ENCODE measurements around the gene XAB2. TPM values are rescaled to one million over a fixed set of nuclear protein-coding genes. Genes with fewer than 3 reads are reported as not detected.

The XAB2 gene
- total and polyA plus RNA-seq, 2 experiments from 2014 or later: 27.5 to 81.5 TPM

- Histone ChIP-seq H3K36me3 (no peaks in the 10 kb centered on the region), H3K27me3 (no peaks in the 10 kb centered on the region), H3K27ac (no peak overlapping the region), H3K4me3 (no peak overlapping the region), H3K4me1 (ENCODE audit: low read depth) (no peaks in the 10 kb centered on the region), H3K9me3 (ENCODE audit: low read depth) (no peaks in the 10 kb centered on the region)
- DNase-seq (ENCODE audit: low read depth in 1 of 2, low spot score in 1 of 2): peak in 1 of 2 donors; percentile 38
- TF ChIP-seq CTCF (IDR thresholded peaks at IDR 0.05; ENCODE audit: low read depth, low read length): no peak
These were observed 23.7 kb downstream of the XAB2 start for GRCh38 chr19:7605490-7606222.

GRCh38 chr19:7603919-7604318 is 25.4 kb downstream of the XAB2 start:
- Histone ChIP-seq H3K27me3 (no peaks in the 10 kb centered on the region), H3K4me1 (ENCODE audit: low read depth) (no peaks in the 10 kb centered on the region), H3K36me3 (no peaks in the 10 kb centered on the region), H3K9me3 (ENCODE audit: low read depth) (no peaks in the 10 kb centered on the region), H3K4me3 (no peak overlapping the region), H3K27ac (no peak overlapping the region)
- peak in 1 of 2 donors; percentile 43 for DNase-seq (ENCODE audit: low read depth in 1 of 2, low spot score in 1 of 2)
- TF ChIP-seq CTCF (IDR thresholded peaks at IDR 0.05; ENCODE audit: low read depth, low read length): no peak

- no peak for TF ChIP-seq CTCF (IDR thresholded peaks at IDR 0.05; ENCODE audit: low read depth, low read length)
- no peaks in the 10 kb centered on the region for H3K9me3 ChIP-seq (ENCODE audit: low read depth)
These were observed 26.3 kb downstream of the XAB2 start for GRCh38 chr19:7602935-7603497.

GRCh38 chr19:7602240-7602934 is 27.0 kb downstream of the XAB2 start:
- Histone ChIP-seq H3K27me3 (peaks cover 7% of the 10 kb centered on the region), H3K36me3 (no peaks in the 10 kb centered on the region), H3K27ac (no peak overlapping the region), H3K4me1 (ENCODE audit: low read depth) (no peaks in the 10 kb centered on the region), H3K4me3 (no peak overlapping the region), H3K9me3 (ENCODE audit: low read depth) (no peaks in the 10 kb centered on the region)
- no peak for TF ChIP-seq CTCF (IDR thresholded peaks at IDR 0.05; ENCODE audit: low read depth, low read length)
- DNase-seq (ENCODE audit: low read depth in 1 of 2, low spot score in 1 of 2): peak in 1 of 2 donors; percentile 79

More at GRCh38 chr19:7602935-7603497, 26.3 kb downstream of the XAB2 start:
- H3K27ac ChIP-seq: no peak overlapping the region
- H3K4me1 ChIP-seq (ENCODE audit: low read depth): no peaks in the 10 kb centered on the region
- peak in 1 of 2 donors; percentile 55 for DNase-seq (ENCODE audit: low read depth in 1 of 2, low spot score in 1 of 2)
- H3K27me3 ChIP-seq: peaks cover under 1% of the 10 kb centered on the region
- no peaks in the 10 kb centered on the region for H3K36me3 ChIP-seq
- no peak overlapping the region for H3K4me3 ChIP-seq

GRCh38 chr19:7600721-7601120 is 28.6 kb downstream of the XAB2 start:
- H3K4me1 ChIP-seq (ENCODE audit: low read depth): no peaks in the 10 kb centered on the region
- H3K36me3 ChIP-seq: no peaks in the 10 kb centered on the region
- no peak for TF ChIP-seq CTCF (IDR thresholded peaks at IDR 0.05; ENCODE audit: low read depth, low read length)
- peaks cover 20% of the 10 kb centered on the region for H3K27me3 ChIP-seq
- DNase-seq (ENCODE audit: low read depth in 1 of 2, low spot score in 1 of 2): no peak
- no peaks in the 10 kb centered on the region for H3K9me3 ChIP-seq (ENCODE audit: low read depth)
- H3K4me3 ChIP-seq: no peak overlapping the region
- no peak overlapping the region for H3K27ac ChIP-seq

All from cardiac muscle cell (in vitro differentiated cells and primary cell).